ENCODE results near the gene C19orf81. TPM values are rescaled to one million over a fixed set of nuclear protein-coding genes. Genes with fewer than 3 reads are reported as not detected.

Gene C19orf81
- total RNA-seq, 1 experiment from 2014 or later, result 0.41 TPM

GRCh38 chr19:50629194-50629593 is 20.1 kb upstream of the C19orf81 start:
- Histone ChIP-seq H3K36me3 (ENCODE audit: control insufficient read depth, insufficient read depth, low read length) (no peaks in the 10 kb centered on the region), H3K4me1 (no peaks in the 10 kb centered on the region), H3K27me3 (replicated peaks; ENCODE audit: control insufficient read depth, insufficient read depth, low read length) (no peaks in the 10 kb centered on the region), H3K9me3 (peaks cover 14% of the 10 kb centered on the region), H3K4me3 (ENCODE audit: low read depth, low read length) (no peak overlapping the region)
- Mint-ChIP-seq H3K27me3 (ENCODE audit: insufficient read depth, unreplicated experiment) (peaks cover 7% of the 10 kb centered on the region), H3K36me3 (ENCODE audit: insufficient read depth, unreplicated experiment) (no peaks in the 10 kb centered on the region), H3K4me1 (ENCODE audit: low read depth, unreplicated experiment) (no peaks in the 10 kb centered on the region), H3K9me3 (ENCODE audit: unreplicated experiment) (no peaks in the 10 kb centered on the region), H3K27ac (ENCODE audit: unreplicated experiment) (no peak overlapping the region), H3K4me3 (ENCODE audit: unreplicated experiment) (no peak overlapping the region)
- DNase-seq, result no peak
- ChIA-PET CTCF (interaction anchor here (0.5 kb wide), 1 partner anchor 73 kb away, joined by 3 read pairs; no protein-coding TSS in a partner anchor), POLR2A (no interaction called here)
- no TSS peak for BruUV-seq (replicated peaks)
- no peak for TF ChIP-seq CTCF (IDR thresholded peaks at IDR 0.05; ENCODE audit: insufficient read depth in 1 of 2, low read depth in 1 of 2, low read length in 1 of 2, severe bottlenecking in 1 of 2, unreplicated experiment in 1 of 2)
- intact Hi-C loops (cut with micrococcal nuclease; ENCODE audit: unreplicated experiment), result no loop called here

GRCh38 chr19:50629801-50630200 is 19.4 kb upstream of the C19orf81 start:
- Histone ChIP-seq H3K4me1 (no peaks in the 10 kb centered on the region), H3K36me3 (ENCODE audit: control insufficient read depth, insufficient read depth, low read length) (no peaks in the 10 kb centered on the region), H3K9me3 (peaks cover 15% of the 10 kb centered on the region), H3K4me3 (ENCODE audit: low read depth, low read length) (no peak overlapping the region), H3K27me3 (replicated peaks; ENCODE audit: control insufficient read depth, insufficient read depth, low read length) (no peaks in the 10 kb centered on the region)
- Mint-ChIP-seq H3K9me3 (ENCODE audit: unreplicated experiment) (no peaks in the 10 kb centered on the region), H3K27ac (ENCODE audit: unreplicated experiment) (no peak overlapping the region), H3K27me3 (ENCODE audit: insufficient read depth, unreplicated experiment) (peaks cover 7% of the 10 kb centered on the region), H3K36me3 (ENCODE audit: insufficient read depth, unreplicated experiment) (no peaks in the 10 kb centered on the region), H3K4me1 (ENCODE audit: low read depth, unreplicated experiment) (no peaks in the 10 kb centered on the region), H3K4me3 (ENCODE audit: unreplicated experiment) (no peak overlapping the region)
- CTCF ChIA-PET, result interaction anchor here (0.5 kb wide), 1 partner anchor 74 kb away, joined by 3 read pairs; no protein-coding TSS in a partner anchor
- TF ChIP-seq CTCF (IDR thresholded peaks at IDR 0.05; ENCODE audit: insufficient read depth in 1 of 2, low read depth in 1 of 2, low read length in 1 of 2, severe bottlenecking in 1 of 2, unreplicated experiment in 1 of 2), result no peak
- no TSS peak for BruUV-seq (replicated peaks)
- POLR2A ChIA-PET, result no interaction called here
- DNase-seq, result no peak
- intact Hi-C loops (cut with micrococcal nuclease; ENCODE audit: unreplicated experiment), result no loop called here

GRCh38 chr19:50632151-50632835 is 17.0 kb upstream of the C19orf81 start:
- no TSS peak for BruUV-seq (replicated peaks)
- DNase-seq, result no peak
- ChIA-PET CTCF (no interaction called here), POLR2A (no interaction called here)
- H3K4me1 Mint-ChIP-seq (ENCODE audit: low read depth, unreplicated experiment), result no peaks in the 10 kb centered on the region
- H3K4me1 ChIP-seq, result no peaks in the 10 kb centered on the region
- H3K9me3 ChIP-seq, result peaks cover 15% of the 10 kb centered on the region
- H3K36me3 ChIP-seq (ENCODE audit: control insufficient read depth, insufficient read depth, low read length), result no peaks in the 10 kb centered on the region
- no peaks in the 10 kb centered on the region for H3K9me3 Mint-ChIP-seq (ENCODE audit: unreplicated experiment)
- H3K4me3 Mint-ChIP-seq (ENCODE audit: unreplicated experiment), result no peak overlapping the region
- H3K27ac Mint-ChIP-seq (ENCODE audit: unreplicated experiment), result no peak overlapping the region
- intact Hi-C loops (cut with micrococcal nuclease; ENCODE audit: unreplicated experiment), result no loop called here
- no peaks in the 10 kb centered on the region for H3K36me3 Mint-ChIP-seq (ENCODE audit: insufficient read depth, unreplicated experiment)
- peaks cover 8% of the 10 kb centered on the region for H3K27me3 Mint-ChIP-seq (ENCODE audit: insufficient read depth, unreplicated experiment)
- no peak overlapping the region for H3K4me3 ChIP-seq (ENCODE audit: low read depth, low read length)
- TF ChIP-seq CTCF (IDR thresholded peaks at IDR 0.05; ENCODE audit: insufficient read depth in 1 of 2, low read depth in 1 of 2, low read length in 1 of 2, severe bottlenecking in 1 of 2, unreplicated experiment in 1 of 2), result no peak
- H3K27me3 ChIP-seq (replicated peaks; ENCODE audit: control insufficient read depth, insufficient read depth, low read length), result no peaks in the 10 kb centered on the region

Measured in Caco-2 (cell line).